ENCODE results near the gene GRHPR.
"Not testable (repeated sequence)": the region's sequence is repeated elsewhere in the genome, so short reads cannot be mapped to it uniquely, and the experiment has no call there.

GRHPR gene

DNA sequence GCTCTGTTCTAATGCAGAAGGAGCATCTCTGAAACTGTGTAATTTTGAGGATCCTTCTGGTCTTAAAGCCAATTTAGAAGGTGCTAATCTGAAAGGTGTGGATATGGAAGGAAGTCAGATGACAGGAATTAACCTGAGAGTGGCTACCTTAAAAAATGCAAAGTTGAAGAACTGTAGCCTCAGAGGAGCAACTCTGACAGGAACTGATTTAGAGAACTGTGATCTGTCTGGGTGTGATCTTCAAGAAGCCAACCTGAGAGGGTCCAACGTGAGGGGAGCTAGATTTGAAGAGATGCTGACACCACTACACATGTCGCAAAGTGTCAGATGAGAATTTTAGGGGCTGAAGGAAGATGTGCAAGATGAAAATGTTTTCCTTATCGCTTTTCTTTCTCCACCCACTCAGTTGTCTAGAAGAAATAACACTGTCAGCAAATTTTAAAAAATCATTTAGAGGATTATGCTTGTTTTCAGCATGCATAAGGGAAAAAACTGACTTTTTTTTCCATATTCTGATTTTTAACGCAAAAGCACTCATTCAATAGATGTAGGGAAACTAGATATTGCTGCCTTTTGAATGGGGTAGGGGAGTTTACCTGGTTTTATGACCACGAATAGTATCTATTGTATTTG is 55.6 kb downstream of the GRHPR start:
- H3K27me3 ChIP-seq (ENCODE audit: insufficient read depth, low read length); H2AFZ ChIP-seq (ENCODE audit: low read length, unreplicated experiment); H3K4me1 ChIP-seq (ENCODE audit: control insufficient read depth, insufficient read depth, low read length, unreplicated experiment); H3K27ac ChIP-seq (ENCODE audit: low read depth, low read length); H3K79me2 ChIP-seq (ENCODE audit: control insufficient read depth, insufficient read depth, low read length, unreplicated experiment); H3K36me3 ChIP-seq (ENCODE audit: insufficient read depth, low read length); H3K4me3 ChIP-seq (ENCODE audit: low read depth, low read length): not testable (repeated sequence)

DNA sequence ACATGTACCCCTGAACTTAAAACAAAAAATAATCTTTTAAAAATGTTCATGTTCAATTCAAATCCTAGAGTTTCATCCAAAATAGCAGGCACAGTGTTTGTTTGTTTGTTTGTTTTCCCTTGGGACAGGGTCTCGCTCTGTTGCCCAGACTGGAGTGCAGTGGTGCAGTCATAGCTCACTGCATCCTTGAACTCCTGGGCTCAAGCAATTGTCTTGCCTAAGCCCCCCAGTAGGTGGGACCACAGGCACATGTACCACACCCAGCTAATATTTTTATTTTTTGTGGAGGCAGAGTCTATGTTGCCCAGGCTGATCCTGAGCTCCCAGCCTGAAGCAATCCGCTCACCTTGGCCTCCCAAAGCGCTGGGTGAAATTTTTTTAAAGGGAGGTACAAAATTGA is 58.3 kb downstream of the GRHPR start:
- H3K79me2 ChIP-seq (ENCODE audit: control insufficient read depth, insufficient read depth, low read length, unreplicated experiment), result no peaks in the 10 kb centered on the region
- H3K4me1 ChIP-seq (ENCODE audit: control insufficient read depth, insufficient read depth, low read length, unreplicated experiment), result peaks cover 4% of the 10 kb centered on the region
- peaks cover 7% of the 10 kb centered on the region; the same call in 1 of the 2 replicates for H3K27me3 ChIP-seq (ENCODE audit: insufficient read depth, low read length)
- H3K36me3 ChIP-seq (ENCODE audit: insufficient read depth, low read length), result no peaks in the 10 kb centered on the region
- no peak overlapping the region for H2AFZ ChIP-seq (ENCODE audit: low read length, unreplicated experiment)
- no peak overlapping the region for H3K4me3 ChIP-seq (ENCODE audit: low read depth, low read length)
- H3K27ac ChIP-seq (ENCODE audit: low read depth, low read length), result no peak overlapping the region

DNA sequence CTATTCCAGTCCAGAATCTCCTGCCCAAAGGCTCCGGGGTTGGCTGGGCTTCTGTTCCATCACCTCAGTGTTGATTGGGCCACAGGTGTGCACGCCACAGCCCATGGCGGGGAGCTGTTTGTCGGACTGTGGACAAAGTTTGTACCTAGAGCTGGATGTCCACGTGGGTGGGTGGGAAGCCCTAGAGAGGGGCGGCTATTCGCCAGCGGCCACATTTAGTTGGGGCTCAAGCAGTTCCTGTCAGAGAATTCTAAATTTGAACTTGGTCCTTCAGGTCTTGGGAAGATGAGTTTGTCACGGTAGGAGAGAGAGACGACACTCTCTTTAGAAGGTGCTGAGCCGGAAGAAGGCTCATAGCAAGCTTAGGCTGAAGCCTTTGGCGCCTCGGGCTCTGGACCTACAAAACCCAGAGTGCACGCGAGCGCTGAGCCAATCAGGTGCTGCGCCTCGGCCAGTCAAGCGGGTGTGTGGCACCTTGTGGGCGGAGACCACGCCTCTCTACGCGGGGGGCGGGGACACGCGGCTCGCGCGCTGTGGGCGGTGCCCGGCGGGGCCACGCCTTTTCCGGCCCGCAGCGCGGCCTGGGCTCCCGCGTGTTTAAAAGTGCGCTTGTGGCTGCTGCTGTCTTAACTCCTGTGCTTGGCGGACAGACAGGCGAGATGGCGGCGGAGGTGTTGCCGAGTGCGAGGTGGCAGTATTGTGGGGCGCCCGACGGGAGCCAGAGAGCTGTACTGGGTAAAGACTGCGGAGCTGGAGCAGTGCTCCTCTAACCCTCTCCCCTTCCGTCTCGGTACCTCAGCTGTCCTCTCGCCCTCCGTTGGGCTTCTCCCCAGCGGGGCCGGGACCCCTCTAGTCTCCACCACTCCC is 63.1 kb downstream of the GRHPR start, which contains the start of gene POLR1E:
Gene POLR1E, plus strand, starts transcription at position 560 of the 867 bp plus-strand sequence. Its CDS starts 100 bp downstream, at position 660.
- Histone ChIP-seq H3K27ac (ENCODE audit: low read depth, low read length) (peak within 1 kb of the TSS; percentile 61), H3K4me3 (ENCODE audit: low read depth, low read length) (peak within 1 kb of the TSS; percentile 81), H3K27me3 (ENCODE audit: insufficient read depth, low read length) (no peaks in the 10 kb centered on the region), H3K36me3 (ENCODE audit: insufficient read depth, low read length) (peaks cover 4% of the 10 kb centered on the region), H2AFZ (ENCODE audit: low read length, unreplicated experiment) (peak within 1 kb of the TSS; percentile 78), H3K79me2 (ENCODE audit: control insufficient read depth, insufficient read depth, low read length, unreplicated experiment) (peaks cover 23% of the 10 kb centered on the region), H3K4me1 (ENCODE audit: control insufficient read depth, insufficient read depth, low read length, unreplicated experiment) (peaks cover 20% of the 10 kb centered on the region)

DNA sequence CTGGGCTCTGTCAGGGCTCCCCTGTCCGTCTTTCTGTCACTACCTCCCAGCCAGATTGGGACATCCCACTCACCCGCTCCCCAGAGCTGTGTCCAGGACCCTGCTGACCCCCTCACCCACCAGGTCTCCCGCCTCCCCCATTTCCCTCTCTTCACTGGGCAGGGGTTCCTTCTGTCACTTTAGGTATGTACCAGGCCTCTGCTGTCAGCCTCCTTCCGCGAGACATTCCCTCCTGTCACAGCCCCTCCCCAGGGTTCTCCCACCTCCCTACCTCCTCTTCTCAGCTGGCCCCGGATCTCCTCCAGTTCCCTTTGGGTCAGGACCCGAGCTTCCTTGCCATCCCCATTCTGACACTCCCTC is 63.7 kb downstream of the GRHPR start:
- H3K27me3 ChIP-seq (ENCODE audit: insufficient read depth, low read length), result no peaks in the 10 kb centered on the region
- peak overlapping the region; percentile 78 for H2AFZ ChIP-seq (ENCODE audit: low read length, unreplicated experiment)
- peaks cover 20% of the 10 kb centered on the region for H3K4me1 ChIP-seq (ENCODE audit: control insufficient read depth, insufficient read depth, low read length, unreplicated experiment)
- peaks cover 7% of the 10 kb centered on the region for H3K36me3 ChIP-seq (ENCODE audit: insufficient read depth, low read length)
- H3K4me3 ChIP-seq (ENCODE audit: low read depth, low read length), result peak overlapping the region; percentile 81
- peaks cover 23% of the 10 kb centered on the region for H3K79me2 ChIP-seq (ENCODE audit: control insufficient read depth, insufficient read depth, low read length, unreplicated experiment)
- peak overlapping the region; percentile 61; the same call in 1 of the 2 replicates for H3K27ac ChIP-seq (ENCODE audit: low read depth, low read length)
